Measurements from ENCODE around the gene ITIH4. TPM values are rescaled to one million over a fixed set of nuclear protein-coding genes. Genes with fewer than 3 reads are reported as not detected.

Gene ITIH4
- total and polyA plus RNA-seq, 10 of the 15 experiments (the other 5 are each of a cell fraction or from before 2014, with no cell fraction given) = 0.64 to 4.1 (median 1.3) TPM

- H3K4me3 ChIP-seq = no peak overlapping the region
- ATAC-seq (no peak), DNase-seq (ENCODE audit: low read depth, low spot score) (no peak), FAIRE-seq (no peak)
- BruUV-seq (replicated peaks) = no TSS peak
- no peaks in the 10 kb centered on the region for H3K9me3 ChIP-seq (replicated peaks; ENCODE audit: control insufficient read depth, insufficient read depth, low read length)
- ChIA-PET SMC1A (ENCODE audit: uncharacterized antibody, unreplicated experiment) (interaction anchor here (1.1 kb wide), 1 partner anchor 90 kb away, joined by 4 read pairs; no protein-coding TSS in a partner anchor), RAD21 (ENCODE audit: unreplicated experiment) (no interaction called here), CTCF (interaction anchor here (2.0 to 3.7 kb wide), 2 partner anchors 88 to 91 kb away, joined by 5 to 27 read pairs; no protein-coding TSS in a partner anchor), POLR2A (interaction anchor here (0.7 kb wide), 1 partner anchor 49 kb away, joined by 5 read pairs; no protein-coding TSS in a partner anchor)
- no peak overlapping the region for H3K4me2 ChIP-seq (ENCODE audit: control insufficient read depth, insufficient read depth)
- peaks cover 6% of the 10 kb centered on the region in 2 experiments; a peak in 3 of 4 replicates for H3K36me3 ChIP-seq (ENCODE audit: control insufficient read depth in 2 of 2, insufficient read depth in 2 of 2, low read length in 1 of 2)
- intact Hi-C loops (cut with micrococcal nuclease; ENCODE audit: unreplicated experiment) = no loop called here
- no peak overlapping the region for H3K9ac ChIP-seq (ENCODE audit: control insufficient read depth, insufficient read depth, low read length)
- H3K4me1 ChIP-seq (ENCODE audit: control insufficient read depth, insufficient read depth, low read length) = peaks cover 8% of the 10 kb centered on the region
- H3K27me3 ChIP-seq (replicated peaks in 1 of 2; ENCODE audit: control insufficient read depth in 2 of 2, insufficient read depth in 2 of 2, low read length in 1 of 2) = no peaks in the 10 kb centered on the region
- no peak overlapping the region for H2AFZ ChIP-seq (ENCODE audit: control insufficient read depth, low read depth, low read length)
- H3K79me2 ChIP-seq (ENCODE audit: control insufficient read depth, insufficient read depth, low read length) = no peaks in the 10 kb centered on the region
- 86% methylated on average over 20 of the region's 20 CpGs for WGBS (ENCODE audit: insufficient coverage, insufficient replicate concordance, low lambda C conversion rate, missing lambda C conversion rate)
- no peak overlapping the region for H3K27ac ChIP-seq (ENCODE audit: control insufficient read depth, insufficient read depth)
- no peaks in the 10 kb centered on the region for H4K20me1 ChIP-seq (ENCODE audit: control insufficient read depth, insufficient read depth)
- TF ChIP-seq ASH2L (IDR thresholded peaks at IDR 0.05; ENCODE audit: borderline replicate concordance, low read depth) = no peak
- TF ChIP-seq POLR2AphosphoS2 (IDR thresholded peaks at IDR 0.05; ENCODE audit: low read depth, low read length) = no peak
- no peak for TF ChIP-seq JUNB (IDR thresholded peaks at IDR 0.05)
- in situ Hi-C loops (cut with MboI) = loop anchor here (10.0 kb wide), 1 partner anchor 232 kb away; no protein-coding TSS in a partner anchor
These were observed 12.8 kb upstream of the ITIH4 start for GRCh38 chr3:52843108-52843865.

GRCh38 chr3:52842424-52842823 is 12.0 kb upstream of the ITIH4 start:
- no peak overlapping the region for H2AFZ ChIP-seq (ENCODE audit: control insufficient read depth, low read depth, low read length)
- H3K79me2 ChIP-seq (ENCODE audit: control insufficient read depth, insufficient read depth, low read length) = no peaks in the 10 kb centered on the region
- intact Hi-C loops (cut with micrococcal nuclease; ENCODE audit: unreplicated experiment) (no loop called here), in situ Hi-C loops (cut with MboI) (loop anchor here (10.0 kb wide), 1 partner anchor 232 kb away; no protein-coding TSS in a partner anchor)
- ATAC-seq (no peak), FAIRE-seq (no peak), DNase-seq (ENCODE audit: low read depth, low spot score) (no peak)
- H3K4me1 ChIP-seq (ENCODE audit: control insufficient read depth, insufficient read depth, low read length) = peaks cover 8% of the 10 kb centered on the region
- ChIA-PET CTCF (interaction anchor here (0.6 to 2.0 kb wide), 2 partner anchors 89 to 651 kb away, joined by 3 to 5 read pairs; no protein-coding TSS in a partner anchor), RAD21 (ENCODE audit: unreplicated experiment) (no interaction called here), POLR2A (no interaction called here), SMC1A (ENCODE audit: uncharacterized antibody, unreplicated experiment) (no interaction called here)
- H3K4me2 ChIP-seq (ENCODE audit: control insufficient read depth, insufficient read depth) = no peak overlapping the region
- peaks cover 6% of the 10 kb centered on the region in 2 experiments; a peak in 3 of 4 replicates for H3K36me3 ChIP-seq (ENCODE audit: control insufficient read depth in 2 of 2, insufficient read depth in 2 of 2, low read length in 1 of 2)
- WGBS (ENCODE audit: insufficient coverage, insufficient replicate concordance, low lambda C conversion rate, missing lambda C conversion rate) = 70% methylated on average over 7 of the region's 7 CpGs
- H3K4me3 ChIP-seq = no peak overlapping the region
- no peaks in the 10 kb centered on the region for H3K27me3 ChIP-seq (replicated peaks in 1 of 2; ENCODE audit: control insufficient read depth in 2 of 2, insufficient read depth in 2 of 2, low read length in 1 of 2)
- H4K20me1 ChIP-seq (ENCODE audit: control insufficient read depth, insufficient read depth) = no peaks in the 10 kb centered on the region
- BruUV-seq (replicated peaks) = no TSS peak
- H3K9ac ChIP-seq (ENCODE audit: control insufficient read depth, insufficient read depth, low read length) = no peak overlapping the region
- H3K9me3 ChIP-seq (replicated peaks; ENCODE audit: control insufficient read depth, insufficient read depth, low read length) = no peaks in the 10 kb centered on the region
- no peak overlapping the region for H3K27ac ChIP-seq (ENCODE audit: control insufficient read depth, insufficient read depth)
- no peak for TF ChIP-seq WRNIP1 (IDR thresholded peaks at IDR 0.05; ENCODE audit: borderline replicate concordance, low read depth, low read length)
- TF ChIP-seq NR2F1 (conservative IDR thresholded peaks at IDR 0.05) = no peak
- TF ChIP-seq BACH1 (IDR thresholded peaks at IDR 0.05; ENCODE audit: borderline replicate concordance) = no peak
- TF ChIP-seq MTA3 (IDR thresholded peaks at IDR 0.05; ENCODE audit: borderline replicate concordance, low read length) = no peak
- TF ChIP-seq SMC3 (IDR thresholded peaks at IDR 0.05; ENCODE audit: borderline replicate concordance, low read length) = no peak
- TF ChIP-seq FOXK2 (IDR thresholded peaks at IDR 0.05) = no peak
- TF ChIP-seq ATF2 (IDR thresholded peaks at IDR 0.05; ENCODE audit: low read length) = no peak
- TF ChIP-seq RB1 (IDR thresholded peaks at IDR 0.05; ENCODE audit: borderline replicate concordance) = no peak
- no peak for TF ChIP-seq ATF3 (IDR thresholded peaks at IDR 0.05; ENCODE audit: borderline replicate concordance, extremely low read depth, low read depth, low read length)
- no peak for TF ChIP-seq ASH2L (IDR thresholded peaks at IDR 0.05; ENCODE audit: borderline replicate concordance, low read depth)
- TF ChIP-seq LARP7 (IDR thresholded peaks at IDR 0.05) = no peak
- TF ChIP-seq MLLT1 (IDR thresholded peaks at IDR 0.05) = no peak

All from GM12878 (cell line).